GM18870 (cell line): ENCODE results near the gene HTR3C.

Experiments used
- ATAC-seq: cut with Tn5 transposase; IDR thresholded peaks from one replicate; pipeline ENCODE4 v1.9.1; 2021; ENCODE audit warnings: moderate library complexity; ENCODE audit not compliant: unreplicated experiment

Gene HTR3C

DNA sequence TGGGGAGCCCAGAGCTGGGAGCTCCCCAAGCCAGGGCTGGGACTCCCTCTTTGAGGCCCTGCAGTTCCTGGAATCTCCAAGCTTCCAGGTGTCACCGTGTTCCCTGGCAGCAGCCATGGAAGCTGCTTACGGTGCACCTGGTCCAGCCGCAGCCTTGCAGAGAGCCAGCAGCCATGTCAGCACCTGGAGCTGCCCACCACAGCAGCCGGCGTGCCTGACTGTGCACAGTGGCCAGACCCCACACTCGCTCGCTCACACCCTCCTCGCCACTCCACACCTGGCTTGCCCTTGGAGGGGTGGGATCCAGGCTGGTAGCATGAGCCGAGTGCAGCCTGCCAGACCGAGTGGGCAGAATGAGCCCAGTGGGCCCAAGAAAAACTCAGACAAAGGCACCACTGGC lies 29.2 kb downstream of the HTR3C start:
- no peak for ATAC-seq

DNA sequence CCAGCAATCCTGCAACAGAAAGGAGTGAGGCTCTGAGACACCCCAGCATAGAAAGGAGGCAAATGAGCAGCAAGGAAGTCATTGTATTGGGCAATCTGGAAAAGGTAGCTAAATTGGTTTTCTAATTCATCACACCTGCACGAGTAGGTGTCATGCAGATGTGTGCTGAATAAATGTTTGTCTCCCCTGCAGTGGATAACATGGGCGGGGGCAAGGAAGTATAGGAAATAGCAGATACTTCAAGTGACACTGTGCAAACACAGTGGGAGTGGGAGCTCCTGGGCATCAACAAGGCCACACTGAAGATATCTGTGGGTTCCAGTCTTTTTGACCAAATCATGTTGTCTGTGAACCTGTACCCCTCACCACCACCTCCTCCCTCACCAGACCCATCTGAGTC lies 29.6 kb downstream of the HTR3C start:
- ATAC-seq = no peak

DNA sequence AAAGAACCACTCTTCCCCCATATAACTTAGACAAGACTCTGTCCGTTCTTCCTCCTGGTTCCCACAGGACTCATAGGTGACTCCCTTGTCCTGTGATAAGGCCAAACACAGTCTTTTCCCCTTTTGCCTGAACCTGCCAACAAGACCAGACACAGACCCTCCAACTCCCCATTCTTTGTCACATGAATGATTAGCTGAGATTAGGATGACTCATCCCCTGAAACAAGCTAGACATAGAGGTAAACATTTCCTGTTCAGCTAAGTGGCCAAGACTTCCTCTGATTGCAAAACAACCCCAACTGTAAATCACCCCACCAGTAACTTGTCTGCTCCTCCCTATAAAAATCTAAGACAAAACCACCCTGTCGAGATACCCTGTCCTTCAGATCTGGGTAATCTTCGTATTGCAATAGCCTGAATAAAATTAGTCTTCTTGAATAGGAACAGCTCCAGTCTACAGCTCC lies 32.6 kb downstream of the HTR3C start:
- no peak for ATAC-seq

DNA sequence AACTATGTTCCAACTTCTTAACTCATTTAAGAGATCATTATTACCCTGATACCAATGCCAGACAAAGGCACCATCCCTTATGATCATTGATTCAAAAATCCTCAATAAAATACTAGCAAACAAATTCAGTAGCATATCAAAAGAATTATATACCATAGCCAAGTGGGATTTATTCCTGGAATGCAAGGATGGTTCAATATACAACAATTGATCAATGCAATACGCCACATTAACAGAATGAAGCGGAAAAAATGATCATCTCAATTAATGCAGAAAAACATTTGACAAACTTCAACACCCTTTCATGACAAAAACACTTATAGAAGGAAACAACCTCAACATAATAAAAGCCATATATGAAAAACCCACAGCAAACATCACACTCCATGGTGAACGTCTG lies 39.4 kb downstream of the HTR3C start:
- ATAC-seq = no peak

DNA sequence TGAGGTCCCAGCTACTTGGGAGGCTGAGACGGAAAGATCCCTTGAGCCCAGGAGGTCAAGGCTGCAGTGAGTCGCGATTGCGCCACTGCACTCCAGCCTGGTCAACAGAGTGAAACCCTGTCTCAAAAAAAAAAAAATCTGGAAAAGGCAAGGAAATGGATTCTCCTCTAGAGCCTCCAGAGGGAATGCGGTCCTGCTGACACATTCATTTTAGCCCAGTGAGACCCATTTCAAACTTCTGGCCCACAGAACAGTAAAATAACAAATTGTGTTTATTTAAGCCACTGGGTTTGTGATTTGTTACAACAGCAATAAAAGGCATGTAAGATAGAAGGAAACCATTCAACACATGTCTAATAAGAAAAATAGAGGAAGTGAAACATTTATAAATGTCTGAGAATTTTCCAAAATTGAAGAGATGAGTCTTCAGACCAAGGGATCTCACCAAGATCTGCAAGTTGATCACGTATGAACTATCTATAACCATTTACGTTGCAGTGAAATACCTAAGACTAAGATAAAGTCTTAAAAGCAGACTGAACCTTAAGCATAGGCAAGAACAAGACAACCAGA lies 44.0 kb downstream of the HTR3C start, which contains the start of gene HTR3E:
Gene HTR3E, plus strand, starts transcription at position 254 of the 573 bp plus-strand sequence. CDS start 466 bp downstream, outside the sequence.
- ATAC-seq = no peak

DNA sequence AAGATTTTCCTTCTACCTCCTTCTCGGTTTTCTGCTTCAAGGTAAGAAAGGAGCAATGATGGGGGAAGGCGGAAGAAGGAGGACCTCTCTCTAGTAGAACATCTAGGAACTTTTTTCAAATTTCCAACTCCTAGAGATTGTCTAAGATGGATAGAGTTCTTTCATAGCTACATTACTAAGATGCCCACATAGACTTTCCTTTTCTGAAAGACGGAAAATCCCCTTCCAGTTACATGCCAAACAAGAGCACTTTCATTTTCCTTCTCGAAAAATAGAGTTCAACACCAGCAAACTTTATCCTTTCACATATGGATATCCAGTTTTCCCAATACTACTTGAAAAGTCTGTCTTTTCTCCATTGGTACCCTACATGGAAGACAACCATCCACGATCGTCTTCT lies 44.7 kb downstream of the HTR3C start:
- ATAC-seq = no peak

DNA sequence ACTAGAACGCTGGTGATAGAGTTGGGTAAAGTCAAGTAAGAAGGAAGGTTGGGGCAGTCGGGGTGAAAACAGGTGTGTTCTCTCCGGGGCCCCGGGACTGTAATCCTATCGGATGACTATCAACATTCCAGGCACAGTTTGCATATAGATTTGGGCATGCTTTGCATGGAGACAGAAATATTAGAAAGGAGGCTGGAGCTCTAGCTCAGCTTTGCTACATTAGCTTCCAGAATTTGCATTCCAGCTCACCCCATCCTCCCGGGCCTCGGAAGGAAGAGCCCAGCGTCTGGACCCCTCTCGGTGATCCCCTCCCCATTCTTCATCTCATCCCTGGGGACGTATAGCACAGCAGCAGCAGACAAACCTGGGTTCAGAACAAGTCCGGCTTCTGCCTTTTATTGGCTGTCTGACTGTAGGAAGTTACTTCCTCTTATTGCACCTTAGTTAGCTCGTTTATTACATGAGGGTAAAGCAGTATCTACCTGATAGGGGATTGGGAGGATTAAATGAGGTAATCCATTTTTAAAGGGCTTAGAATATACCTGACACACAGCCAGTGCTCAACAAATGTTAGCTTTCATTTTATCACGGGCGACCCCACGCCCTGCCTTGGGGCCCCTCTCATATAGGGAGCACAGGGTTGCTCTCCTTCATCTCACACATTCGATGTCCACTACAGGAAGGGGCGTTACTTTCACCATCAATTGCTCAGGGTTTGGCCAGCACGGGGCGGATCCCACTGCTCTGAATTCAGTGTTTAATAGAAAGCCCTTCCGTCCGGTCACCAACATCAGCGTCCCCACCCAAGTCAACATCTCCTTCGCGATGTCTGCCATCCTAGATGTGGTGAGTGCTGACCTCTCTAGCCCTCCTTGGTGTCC lies 47.2 kb downstream of the HTR3C start:
- no peak for ATAC-seq
